GM19043 (cell line): ENCODE data around the gene SDE2.
A peak's percentile ranks its signal among the peaks of the same experiment; 100 is the strongest.
"Not testable (repeated sequence)": the region's sequence is repeated elsewhere in the genome, so short reads cannot be mapped to it uniquely, and the experiment has no call there.

Experiments
- ATAC-seq: cut with Tn5 transposase; IDR thresholded peaks from one replicate; pipeline ENCODE4 v1.9.1; 2021; ENCODE audit warnings: low read depth; ENCODE audit not compliant: unreplicated experiment

Gene SDE2

DNA sequence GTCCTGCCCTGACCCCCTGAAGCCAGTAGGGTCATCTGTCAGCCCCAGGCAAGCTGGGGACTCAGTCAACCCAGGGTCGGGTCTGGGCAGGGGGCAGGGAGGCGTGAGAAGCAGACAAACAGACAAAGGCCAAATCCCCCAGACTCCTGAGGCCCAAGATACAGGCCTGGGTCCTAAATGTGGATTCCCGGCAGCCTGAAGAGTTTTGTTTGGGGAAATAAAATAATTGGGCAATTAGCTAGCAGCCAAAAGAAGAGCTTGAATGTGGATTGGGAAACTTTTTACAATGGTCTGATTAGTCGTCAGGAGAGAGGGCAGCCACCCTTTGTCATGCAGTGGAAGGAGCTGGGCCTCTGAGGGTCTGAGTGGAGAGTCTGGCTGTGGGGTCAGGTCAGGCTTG lies 53.6 kb downstream of the SDE2 start:
- no peak for ATAC-seq

- ATAC-seq = peak; percentile 66
Observed at GRCh38 chr1:225944951-225945350, 54.2 kb downstream of the SDE2 start.

GRCh38 chr1:225944387-225944786 lies 54.8 kb downstream of the SDE2 start:
- ATAC-seq = no peak

DNA sequence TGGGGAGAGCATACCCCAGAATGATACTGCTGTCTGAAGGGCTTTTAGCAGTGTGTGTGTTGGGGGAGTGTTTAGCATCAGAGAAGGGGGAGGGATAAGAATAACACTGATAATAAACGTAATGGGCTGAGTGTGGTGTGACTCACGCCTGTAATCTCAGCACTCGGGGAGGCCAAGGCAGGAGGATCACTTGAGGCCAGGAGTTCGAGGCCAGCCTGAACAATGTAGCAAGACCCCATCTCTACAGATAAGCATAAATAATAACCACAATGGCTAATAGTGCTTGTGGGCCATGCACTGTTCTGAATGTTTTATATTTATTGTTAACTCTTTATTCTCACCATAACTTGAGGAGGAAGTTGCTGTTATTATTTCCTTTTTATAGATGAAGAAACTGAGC lies 55.6 kb downstream of the SDE2 start:
- no peak for ATAC-seq

DNA sequence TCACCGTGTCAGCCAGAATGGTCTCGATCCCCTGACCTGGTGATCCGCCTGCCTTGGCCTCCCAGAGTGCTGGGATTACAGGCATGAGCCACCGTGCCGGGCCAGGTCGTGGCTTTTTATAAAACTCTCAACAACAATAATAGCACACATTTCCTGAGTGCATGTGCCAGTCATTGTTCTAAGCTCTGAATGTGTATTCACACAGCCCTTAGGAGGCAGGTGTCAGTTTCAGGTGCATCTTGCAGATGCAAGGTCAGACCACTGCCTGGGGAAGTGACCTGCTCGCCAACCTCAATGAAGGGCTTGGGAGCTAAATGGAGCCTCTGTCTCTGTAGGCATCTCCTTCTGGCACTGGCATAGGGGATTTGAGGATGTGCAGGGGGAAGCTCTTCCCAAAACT lies 56.6 kb downstream of the SDE2 start:
- peak; percentile 81 for ATAC-seq

GRCh38 chr1:225941942-225942222 lies 57.3 kb downstream of the SDE2 start:
- ATAC-seq = no peak

- no peak for ATAC-seq
Observed at GRCh38 chr1:225941187-225941941, 57.8 kb downstream of the SDE2 start, which contains the start of gene LEFTY2. TSS of gene LEFTY2 (minus strand) at chr1:225941220. CDS start at chr1:225941140, 80 bp downstream.

DNA sequence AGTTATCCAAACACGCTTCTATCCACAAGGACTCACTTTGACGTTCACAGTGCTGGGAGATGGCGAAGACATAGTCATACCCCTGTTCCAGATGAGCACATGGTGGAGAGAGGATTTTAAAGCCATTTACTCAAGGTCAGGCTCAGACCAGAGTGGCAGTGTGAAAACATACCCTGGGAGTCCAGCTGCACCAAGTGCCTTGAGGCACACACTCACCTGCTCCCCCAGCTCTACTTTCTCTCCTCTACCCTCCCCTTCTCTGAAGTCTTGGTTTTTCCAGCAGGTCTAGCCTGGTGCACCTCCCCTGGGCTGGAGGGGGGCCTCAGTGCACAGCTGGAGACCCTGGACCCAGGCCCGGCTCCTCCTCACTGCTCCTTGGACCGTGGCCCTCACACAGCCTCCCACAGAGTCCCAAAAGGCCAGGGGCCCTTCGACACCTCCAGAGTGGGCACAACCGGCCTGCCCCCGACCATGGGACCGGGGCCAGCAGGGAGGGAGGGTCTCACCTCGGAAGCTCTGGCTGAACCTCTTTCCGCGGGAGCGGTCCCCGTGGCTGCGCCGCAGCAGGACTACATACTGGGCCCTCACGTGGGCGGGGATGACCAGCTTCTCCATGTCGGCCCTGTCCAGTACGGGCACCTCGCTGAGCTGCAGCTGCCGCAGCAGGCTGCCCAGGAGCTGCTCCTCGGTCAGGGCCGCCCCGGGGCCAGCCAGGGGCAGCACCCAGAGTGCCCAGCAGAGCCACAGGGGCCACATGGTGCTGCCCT lies 58.6 kb downstream of the SDE2 start:
- ATAC-seq = no peak

GRCh38 chr1:225939939-225940310 lies 59.2 kb downstream of the SDE2 start:
- not testable (repeated sequence) for ATAC-seq

GRCh38 chr1:225939097-225939938 lies 59.8 kb downstream of the SDE2 start:
- ATAC-seq = not testable (repeated sequence)

GRCh38 chr1:225937048-225937968 lies 61.8 kb downstream of the SDE2 start:
- ATAC-seq = no peak

GRCh38 chr1:225936523-225936922 lies 62.6 kb downstream of the SDE2 start:
- ATAC-seq = no peak

GRCh38 chr1:225936086-225936485 lies 63.1 kb downstream of the SDE2 start:
- not testable (repeated sequence) for ATAC-seq

GRCh38 chr1:225934711-225935110 lies 64.4 kb downstream of the SDE2 start:
- ATAC-seq = no peak

GRCh38 chr1:225933072-225933471 lies 66.1 kb downstream of the SDE2 start:
- ATAC-seq = no peak
